Measurements from ENCODE around the gene TNPO1. TPM values are rescaled to one million over a fixed set of nuclear protein-coding genes. Genes with fewer than 3 reads are reported as not detected.

The TNPO1 gene
- total and polyA plus RNA-seq, 9 of the 15 experiments (the other 6 are each of a cell fraction or from before 2014, with no cell fraction given): 20.8 to 176 (median 97.9) TPM

DNA sequence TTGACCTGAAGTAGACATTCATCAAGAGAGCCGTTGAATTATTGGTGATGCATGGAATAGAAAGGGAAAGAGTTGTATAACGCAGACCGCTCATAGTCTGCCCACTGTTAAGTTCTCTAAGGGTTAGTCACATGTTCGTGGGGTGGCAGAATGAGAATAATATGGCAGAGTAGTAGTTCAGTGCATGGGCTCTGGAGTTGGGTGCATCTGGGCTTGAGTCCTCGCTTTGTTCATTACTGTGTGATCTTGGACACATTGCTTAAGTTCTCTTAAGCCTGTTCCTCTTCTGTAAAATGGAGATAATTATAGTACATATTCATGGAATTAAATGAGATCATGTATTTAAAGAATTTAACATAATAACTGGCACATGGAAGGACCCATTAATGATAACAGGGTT lies 23.6 kb downstream of the TNPO1 start:
- Histone ChIP-seq H3K27me3 (ENCODE audit: control insufficient read depth in 2 of 2, insufficient read depth in 2 of 2, low read length in 2 of 2) (no peaks in the 10 kb centered on the region), H3K4me3 (no peak overlapping the region), H3K9ac (ENCODE audit: insufficient read depth in 1 of 2, low read depth in 2 of 2, low read length in 2 of 2) (no peak overlapping the region), H2AFZ (ENCODE audit: low read depth, low read length) (no peak overlapping the region), H4K20me1 (replicated peaks; ENCODE audit: control insufficient read depth, insufficient read depth, low read length) (no peaks in the 10 kb centered on the region; the same call in 1 of the 2 replicates), H3K4me1 (replicated peaks in 1 of 2; ENCODE audit: control insufficient read depth in 2 of 2, insufficient read depth in 2 of 2, low read length in 2 of 2) (peaks cover 4 to 20% of the 10 kb centered on the region in 2 experiments; a peak in 3 of 5 replicates), H3K79me2 (ENCODE audit: control insufficient read depth, insufficient read depth, low read length) (no peaks in the 10 kb centered on the region), H3K9me3 (replicated peaks; ENCODE audit: control insufficient read depth, insufficient read depth, low read depth, low read length) (no peaks in the 10 kb centered on the region), H3K4me2 (ENCODE audit: insufficient read depth, low read length) (no peak overlapping the region), H3K27ac (ENCODE audit: extremely low read depth, low read depth, low read length) (no peak overlapping the region), H3K9me1 (ENCODE audit: control insufficient read depth, insufficient read depth, low read length) (no peaks in the 10 kb centered on the region), H3K36me3 (ENCODE audit: control insufficient read depth, insufficient read depth, low read length) (no peaks in the 10 kb centered on the region)
- ATAC-seq: no peak
- no peak for TF ChIP-seq ARID2 (IDR thresholded peaks at IDR 0.05)
- TF ChIP-seq, protein P1, sequence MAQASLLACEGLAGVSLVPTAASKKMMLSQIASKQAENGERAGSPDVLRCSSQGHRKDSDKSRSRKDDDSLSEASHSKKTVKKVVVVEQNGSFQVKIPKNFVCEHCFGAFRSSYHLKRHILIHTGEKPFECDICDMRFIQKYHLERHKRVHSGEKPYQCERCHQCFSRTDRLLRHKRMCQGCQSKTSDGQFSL (CRISPR knock-in tag; IDR thresholded peaks at IDR 0.05): no peak
- TF ChIP-seq, protein P1 (tag; IDR thresholded peaks at IDR 0.05): no peak
- TF ChIP-seq RBM39 (optimal IDR thresholded peaks at IDR 0.05; ENCODE audit: low read depth, low read length): no peak
- TF ChIP-seq POU5F1 (IDR thresholded peaks at IDR 0.05; ENCODE audit: borderline replicate concordance, low read depth, low read length, partially characterized antibody): no peak
- no peak for TF ChIP-seq KLF16 (IDR thresholded peaks at IDR 0.05)
- TF ChIP-seq, protein P2, sequence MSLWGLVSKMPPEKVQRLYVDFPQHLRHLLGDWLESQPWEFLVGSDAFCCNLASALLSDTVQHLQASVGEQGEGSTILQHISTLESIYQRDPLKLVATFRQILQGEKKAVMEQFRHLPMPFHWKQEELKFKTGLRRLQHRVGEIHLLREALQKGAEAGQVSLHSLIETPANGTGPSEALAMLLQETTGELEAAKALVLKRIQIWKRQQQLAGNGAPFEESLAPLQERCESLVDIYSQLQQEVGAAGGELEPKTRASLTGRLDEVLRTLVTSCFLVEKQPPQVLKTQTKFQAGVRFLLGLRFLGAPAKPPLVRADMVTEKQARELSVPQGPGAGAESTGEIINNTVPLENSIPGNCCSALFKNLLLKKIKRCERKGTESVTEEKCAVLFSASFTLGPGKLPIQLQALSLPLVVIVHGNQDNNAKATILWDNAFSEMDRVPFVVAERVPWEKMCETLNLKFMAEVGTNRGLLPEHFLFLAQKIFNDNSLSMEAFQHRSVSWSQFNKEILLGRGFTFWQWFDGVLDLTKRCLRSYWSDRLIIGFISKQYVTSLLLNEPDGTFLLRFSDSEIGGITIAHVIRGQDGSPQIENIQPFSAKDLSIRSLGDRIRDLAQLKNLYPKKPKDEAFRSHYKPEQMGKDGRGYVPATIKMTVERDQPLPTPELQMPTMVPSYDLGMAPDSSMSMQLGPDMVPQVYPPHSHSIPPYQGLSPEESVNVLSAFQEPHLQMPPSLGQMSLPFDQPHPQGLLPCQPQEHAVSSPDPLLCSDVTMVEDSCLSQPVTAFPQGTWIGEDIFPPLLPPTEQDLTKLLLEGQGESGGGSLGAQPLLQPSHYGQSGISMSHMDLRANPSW (CRISPR knock-in tag; IDR thresholded peaks at IDR 0.05): no peak
- no peak for TF ChIP-seq BRD4 (IDR thresholded peaks at IDR 0.05)
- no peak for TF ChIP-seq ZNF212 (CRISPR knock-in tag; IDR thresholded peaks at IDR 0.05)
- no peak for TF ChIP-seq ZEB2 (IDR thresholded peaks at IDR 0.05)
- no peak for TF ChIP-seq TAF9B (IDR thresholded peaks at IDR 0.05; ENCODE audit: partially characterized antibody)
- no peak for TF ChIP-seq U2AF2 (optimal IDR thresholded peaks at IDR 0.05; ENCODE audit: low read depth, low read length)
- no peak for TF ChIP-seq PRMT5 (CRISPR knock-in tag; IDR thresholded peaks at IDR 0.05)
- TF ChIP-seq ZNF232 (CRISPR knock-in tag; IDR thresholded peaks at IDR 0.05): no peak
- intact Hi-C loops (cut with micrococcal nuclease) (loop anchor here (10.0 kb wide), 1 partner anchor 315 kb away; no protein-coding TSS in a partner anchor), in situ Hi-C loops (cut with MboI) (no loop called here)
- no TSS peak for BruUV-seq (replicated peaks)
- DNase-seq (ENCODE audit: extremely low read depth in 1 of 4, low spot score in 3 of 4): no peak
- FAIRE-seq: no peak
- ChIA-PET CTCF (ENCODE audit: low intra/inter-chr PET ratio) (no interaction called here), POLR2A (no interaction called here)
- 60% methylated on average over 5 of the region's 5 CpGs for WGBS (ENCODE audit: insufficient coverage, low coverage, missing lambda C conversion rate)
